ENCODE results near the gene OR12D3. TPM values are rescaled to one million over a fixed set of nuclear protein-coding genes. Genes with fewer than 3 reads are reported as not detected.

The OR12D3 gene
- total RNA-seq, 2 experiments from 2014 or later, result not detected

DNA sequence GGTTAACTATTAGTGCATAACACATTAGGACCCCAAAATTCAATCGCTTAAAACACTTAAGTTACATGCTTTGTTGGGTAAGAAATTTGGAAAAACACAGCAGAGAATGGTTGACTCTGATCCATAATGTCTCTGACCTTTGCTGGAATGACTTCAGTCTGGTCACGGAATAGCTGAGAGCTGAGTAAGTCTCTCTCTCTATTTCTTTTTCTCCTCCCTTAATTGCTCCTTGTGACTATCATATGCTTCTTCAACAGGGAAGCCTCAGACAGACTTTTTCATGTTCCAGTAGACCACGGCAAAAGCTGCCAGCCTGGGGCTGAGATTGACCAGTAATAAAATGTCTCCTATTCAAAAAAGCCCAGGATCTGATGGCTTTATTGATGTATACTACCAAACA lies 44.4 kb upstream of the OR12D3 start:
- H3K27ac Mint-ChIP-seq, result no peak overlapping the region
- no peak overlapping the region for H3K4me3 ChIP-seq (ENCODE audit: low read length)
- CTCF ChIA-PET, result no interaction called here
- no peaks in the 10 kb centered on the region for H3K9me3 ChIP-seq (ENCODE audit: control insufficient read depth in 1 of 2, insufficient read depth in 1 of 2, low read length in 2 of 2)
- no peaks in the 10 kb centered on the region for H3K4me1 ChIP-seq (ENCODE audit: insufficient read depth, low read length)
- TF ChIP-seq, protein P1, sequence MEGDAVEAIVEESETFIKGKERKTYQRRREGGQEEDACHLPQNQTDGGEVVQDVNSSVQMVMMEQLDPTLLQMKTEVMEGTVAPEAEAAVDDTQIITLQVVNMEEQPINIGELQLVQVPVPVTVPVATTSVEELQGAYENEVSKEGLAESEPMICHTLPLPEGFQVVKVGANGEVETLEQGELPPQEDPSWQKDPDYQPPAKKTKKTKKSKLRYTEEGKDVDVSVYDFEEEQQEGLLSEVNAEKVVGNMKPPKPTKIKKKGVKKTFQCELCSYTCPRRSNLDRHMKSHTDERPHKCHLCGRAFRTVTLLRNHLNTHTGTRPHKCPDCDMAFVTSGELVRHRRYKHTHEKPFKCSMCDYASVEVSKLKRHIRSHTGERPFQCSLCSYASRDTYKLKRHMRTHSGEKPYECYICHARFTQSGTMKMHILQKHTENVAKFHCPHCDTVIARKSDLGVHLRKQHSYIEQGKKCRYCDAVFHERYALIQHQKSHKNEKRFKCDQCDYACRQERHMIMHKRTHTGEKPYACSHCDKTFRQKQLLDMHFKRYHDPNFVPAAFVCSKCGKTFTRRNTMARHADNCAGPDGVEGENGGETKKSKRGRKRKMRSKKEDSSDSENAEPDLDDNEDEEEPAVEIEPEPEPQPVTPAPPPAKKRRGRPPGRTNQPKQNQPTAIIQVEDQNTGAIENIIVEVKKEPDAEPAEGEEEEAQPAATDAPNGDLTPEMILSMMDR (IDR thresholded peaks at IDR 0.05), result no peak
- DNase-seq, result no peak
- no peaks in the 10 kb centered on the region for H3K4me1 Mint-ChIP-seq (ENCODE audit: low read depth)
- H3K36me3 ChIP-seq (ENCODE audit: insufficient read depth, low read length), result no peaks in the 10 kb centered on the region
- no peak overlapping the region for H3K4me3 Mint-ChIP-seq
- peaks cover 67% of the 10 kb centered on the region for H3K27me3 Mint-ChIP-seq
- no peak overlapping the region for H3K27ac ChIP-seq (ENCODE audit: low read depth in 1 of 2, low read length in 2 of 2)
- POLR2A ChIA-PET, result no interaction called here
- H3K27me3 ChIP-seq (ENCODE audit: control insufficient read depth in 1 of 2, insufficient read depth in 2 of 2, low read length in 2 of 2), result peaks cover 5 to 31% of the 10 kb centered on the region in 2 experiments
- no peaks in the 10 kb centered on the region for H3K36me3 Mint-ChIP-seq (ENCODE audit: low read depth)
- ATAC-seq (ENCODE audit: poor library complexity), result no peak
- intact Hi-C loops (cut with DNase I, micrococcal nuclease), result no loop called here
- H3K9me3 Mint-ChIP-seq, result no peaks in the 10 kb centered on the region

DNA sequence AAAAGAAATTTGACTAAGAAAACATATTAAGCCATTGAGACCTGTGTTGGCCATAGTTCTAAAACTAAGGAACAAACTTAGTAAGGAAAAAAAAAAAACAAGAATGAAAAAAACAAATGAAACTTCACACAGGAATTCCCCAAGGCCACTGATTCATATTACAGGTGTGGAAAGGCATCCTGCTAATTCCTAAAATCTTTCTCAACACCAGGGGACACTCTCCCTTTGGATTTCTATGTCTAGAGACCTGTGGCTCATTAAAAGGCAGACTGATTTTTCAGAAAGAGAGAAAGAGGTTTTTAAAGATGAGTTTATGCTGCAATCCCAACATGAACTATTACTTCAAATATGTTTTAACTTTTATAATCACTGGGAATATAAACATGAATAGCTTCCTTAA lies 39.5 kb upstream of the OR12D3 start, which contains the start of gene OR12D1:
OR12D1 (plus strand) TSS at position 341 of the 400 bp plus-strand sequence.
- Mint-ChIP-seq H3K27me3 (peaks cover 56% of the 10 kb centered on the region), H3K4me3 (no peak within 1 kb of the TSS), H3K36me3 (ENCODE audit: low read depth) (no peaks in the 10 kb centered on the region), H3K27ac (no peak within 1 kb of the TSS), H3K9me3 (peaks cover 13% of the 10 kb centered on the region), H3K4me1 (ENCODE audit: low read depth) (no peaks in the 10 kb centered on the region)
- no peak for DNase-seq
- Histone ChIP-seq H3K4me3 (ENCODE audit: low read length) (no peak within 1 kb of the TSS), H3K4me1 (ENCODE audit: insufficient read depth, low read length) (no peaks in the 10 kb centered on the region), H3K9me3 (ENCODE audit: control insufficient read depth in 1 of 2, insufficient read depth in 1 of 2, low read length in 2 of 2) (peaks cover 0 to 5% of the 10 kb centered on the region in 2 experiments), H3K27ac (ENCODE audit: low read depth in 1 of 2, low read length in 2 of 2) (no peak within 1 kb of the TSS), H3K36me3 (ENCODE audit: insufficient read depth, low read length) (no peaks in the 10 kb centered on the region), H3K27me3 (ENCODE audit: control insufficient read depth in 1 of 2, insufficient read depth in 2 of 2, low read length in 2 of 2) (peaks cover 7 to 14% of the 10 kb centered on the region in 2 experiments)
- CTCF ChIA-PET, result no interaction called here
- TF ChIP-seq, protein P1 (IDR thresholded peaks at IDR 0.05), result no peak
- POLR2A ChIA-PET, result no interaction called here
- intact Hi-C loops (cut with DNase I, micrococcal nuclease), result no loop called here
- no peak for ATAC-seq (ENCODE audit: poor library complexity)

DNA sequence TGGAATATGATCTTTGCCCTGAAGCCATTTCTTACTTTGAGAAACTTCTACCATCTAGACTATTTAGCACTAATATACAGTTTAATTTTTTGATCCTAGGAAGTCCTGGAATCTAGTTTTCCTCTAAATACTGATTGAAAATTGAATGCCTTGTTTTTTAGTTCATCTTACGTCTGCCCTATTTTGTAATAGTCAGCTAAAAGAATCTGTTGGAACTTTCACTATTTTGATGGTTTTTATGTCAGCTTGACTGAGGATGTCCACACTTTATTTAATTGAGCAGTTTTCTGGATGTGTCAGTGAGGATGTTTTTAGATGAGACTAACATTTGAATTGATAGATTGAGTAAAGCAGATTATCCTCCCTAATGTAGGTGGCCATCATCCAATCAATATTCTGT lies 28.7 kb upstream of the OR12D3 start:
- Histone ChIP-seq H3K27ac (ENCODE audit: low read depth in 1 of 2, low read length in 2 of 2) (no peak overlapping the region), H3K27me3 (ENCODE audit: control insufficient read depth in 1 of 2, insufficient read depth in 2 of 2, low read length in 2 of 2) (peaks cover 12 to 13% of the 10 kb centered on the region in 2 experiments), H3K4me1 (ENCODE audit: insufficient read depth, low read length) (no peaks in the 10 kb centered on the region), H3K4me3 (ENCODE audit: low read length) (no peak overlapping the region), H3K9me3 (ENCODE audit: control insufficient read depth in 1 of 2, insufficient read depth in 1 of 2, low read length in 2 of 2) (no peaks in the 10 kb centered on the region), H3K36me3 (ENCODE audit: insufficient read depth, low read length) (no peaks in the 10 kb centered on the region)
- ATAC-seq (ENCODE audit: poor library complexity), result no peak
- TF ChIP-seq, protein P1 (IDR thresholded peaks at IDR 0.05), result no peak
- intact Hi-C loops (cut with DNase I, micrococcal nuclease), result no loop called here
- Mint-ChIP-seq H3K27ac (no peak overlapping the region), H3K4me3 (no peak overlapping the region), H3K9me3 (no peaks in the 10 kb centered on the region), H3K4me1 (ENCODE audit: low read depth) (no peaks in the 10 kb centered on the region), H3K36me3 (ENCODE audit: low read depth) (no peaks in the 10 kb centered on the region), H3K27me3 (peaks cover 80% of the 10 kb centered on the region)
- DNase-seq, result no peak
- ChIA-PET POLR2A (no interaction called here), CTCF (no interaction called here)

Measured in CD4-positive, alpha-beta T cell (primary cell).